ENCODE results near the gene ANAPC16.
"Not testable (repeated sequence)": the region's sequence is repeated elsewhere in the genome, so short reads cannot be mapped to it uniquely, and the experiment has no call there.

The ANAPC16 gene

GRCh38 chr10:72215611-72216549 is at the start of gene ANAPC16, which contains the start of gene ASCC1:
Gene ANAPC16, plus strand, starts transcription at chr10:72216012. Its CDS starts 7,903 bp downstream, at chr10:72223915.
Gene ASCC1, minus strand, starts transcription at chr10:72216276. Its CDS starts 2,978 bp downstream, at chr10:72213298.
- peak; percentile 99 for DNase-seq

- DNase-seq: no peak
These were observed 48.7 kb upstream of the ANAPC16 start for GRCh38 chr10:72167118-72167517.

GRCh38 chr10:72170263-72170662 is 45.5 kb upstream of the ANAPC16 start:
- no peak for DNase-seq

- DNase-seq: no peak
These were observed 45.1 kb upstream of the ANAPC16 start for GRCh38 chr10:72170733-72171132.

- DNase-seq: no peak
These were observed 44.6 kb upstream of the ANAPC16 start for GRCh38 chr10:72171175-72171630.

GRCh38 chr10:72173262-72173618 is 42.6 kb upstream of the ANAPC16 start:
- DNase-seq: no peak

GRCh38 chr10:72173619-72174296 is 42.1 kb upstream of the ANAPC16 start:
- DNase-seq: no peak

- no peak for DNase-seq
These were observed 41.5 kb upstream of the ANAPC16 start for GRCh38 chr10:72174297-72174662.

GRCh38 chr10:72175149-72175548 is 40.7 kb upstream of the ANAPC16 start:
- DNase-seq: no peak

- DNase-seq: no peak
These were observed 39.1 kb upstream of the ANAPC16 start for GRCh38 chr10:72176701-72177100.

GRCh38 chr10:72177454-72177853 is 38.4 kb upstream of the ANAPC16 start:
- no peak for DNase-seq

GRCh38 chr10:72184156-72184555 is 31.7 kb upstream of the ANAPC16 start:
- no peak for DNase-seq

- no peak for DNase-seq
These were observed 29.4 kb upstream of the ANAPC16 start for GRCh38 chr10:72186258-72186981.

GRCh38 chr10:72186982-72187330 is 28.9 kb upstream of the ANAPC16 start:
- no peak for DNase-seq

GRCh38 chr10:72194949-72195348 is 20.9 kb upstream of the ANAPC16 start:
- DNase-seq: no peak

- no peak for DNase-seq
These were observed 14.9 kb upstream of the ANAPC16 start for GRCh38 chr10:72200883-72201282.

GRCh38 chr10:72201293-72201692 is 14.5 kb upstream of the ANAPC16 start:
- DNase-seq: no peak

- DNase-seq: no peak
These were observed 11.5 kb upstream of the ANAPC16 start for GRCh38 chr10:72204296-72204695.

- DNase-seq: no peak
These were observed 11.1 kb upstream of the ANAPC16 start for GRCh38 chr10:72204724-72205123.

- DNase-seq: no peak
These were observed 9.1 kb upstream of the ANAPC16 start for GRCh38 chr10:72206511-72207229.

- DNase-seq: not testable (repeated sequence)
These were observed 7.3 kb upstream of the ANAPC16 start for GRCh38 chr10:72208526-72208925.

GRCh38 chr10:72211381-72211780 is 4.4 kb upstream of the ANAPC16 start:
- not testable (repeated sequence) for DNase-seq

- not testable (repeated sequence) for DNase-seq
These were observed 4.0 kb upstream of the ANAPC16 start for GRCh38 chr10:72211832-72212231.

Data from retina (tissue), 1 donor.